ENCODE data around the gene RAB1B.

Gene RAB1B

DNA sequence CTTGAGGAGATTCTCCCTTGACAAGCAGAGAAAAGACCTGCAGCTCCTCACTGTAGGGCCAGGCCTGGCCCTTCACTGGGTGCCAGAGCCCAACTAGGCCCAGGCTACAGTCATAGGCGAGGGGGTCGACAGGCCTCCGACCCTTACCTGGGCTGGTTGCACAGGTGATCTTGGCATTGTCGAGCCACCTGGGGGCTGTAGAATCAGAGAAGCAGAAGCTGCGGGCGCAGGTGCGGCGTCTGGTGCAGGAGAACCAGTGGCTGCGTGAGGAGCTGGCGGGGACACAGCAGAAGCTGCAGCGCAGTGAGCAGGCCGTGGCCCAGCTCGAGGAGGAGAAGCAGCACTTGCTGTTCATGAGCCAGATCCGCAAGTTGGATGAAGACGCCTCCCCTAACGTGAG is 6.9 kb upstream of the RAB1B start:
- WGBS (ENCODE audit: insufficient coverage) = 98% methylated on average over 15 of the region's 16 CpGs
- H3K9me3 ChIP-seq (ENCODE audit: control extremely low read depth in 1 of 5, control insufficient read depth in 4 of 5, insufficient read depth in 2 of 5, low read depth in 1 of 5, low read length in 4 of 5) = no peaks in the 10 kb centered on the region
- peaks cover 0 to 21% (median 19%) of the 10 kb centered on the region in 4 experiments for H3K4me1 ChIP-seq (ENCODE audit: control extremely low read depth in 1 of 4, control insufficient read depth in 4 of 4, insufficient read depth in 4 of 4, low read length in 3 of 4)
- peaks cover 0 to 19% (median 6%) of the 10 kb centered on the region in 4 experiments for H3K36me3 ChIP-seq (ENCODE audit: control insufficient read depth in 4 of 4, insufficient read depth in 4 of 4, low read length in 3 of 4)
- H3K27me3 ChIP-seq (replicated peaks in 2 of 5; ENCODE audit: control insufficient read depth in 4 of 5, insufficient read depth in 5 of 5, low read length in 4 of 5) = peaks cover 0 to 5% (median 0%) of the 10 kb centered on the region in 5 experiments
- ChIA-PET POLR2A (no interaction called here), CTCF (interaction anchor here (0.6 kb wide), 1 partner anchor 93 kb away, joined by 3 read pairs; no protein-coding TSS in a partner anchor)
- no peak for DNase-seq
- no peak overlapping the region for H3K27ac ChIP-seq (ENCODE audit: insufficient read depth in 1 of 2, low read depth in 1 of 2, low read length in 2 of 2, poor library complexity in 1 of 2, severe bottlenecking in 2 of 2)
- H3K4me3 ChIP-seq (ENCODE audit: control insufficient read depth in 1 of 7, extremely low read depth in 1 of 7, insufficient read depth in 4 of 7, low read depth in 2 of 7, low read length in 6 of 7) = no peak overlapping the region

DNA sequence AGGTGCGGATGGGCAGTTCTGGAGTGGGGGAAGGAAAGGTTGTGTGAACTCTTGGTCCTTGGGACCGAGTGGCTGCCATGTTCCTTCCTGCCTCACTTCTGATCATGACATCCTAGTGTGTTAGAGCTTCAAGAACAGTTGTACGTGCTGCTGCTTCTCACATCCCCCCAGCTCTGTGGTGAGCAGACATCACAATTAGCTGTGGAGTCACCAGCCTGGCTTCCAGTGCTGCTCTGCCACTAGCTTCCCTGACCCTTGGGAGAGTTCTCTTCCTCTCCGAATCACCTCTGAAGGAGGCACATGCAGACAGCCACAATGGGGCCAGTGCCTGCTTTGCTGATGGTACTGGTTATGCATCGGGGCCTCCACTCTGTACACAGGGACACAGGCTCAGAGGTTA is 6.2 kb upstream of the RAB1B start:
- H3K4me1 ChIP-seq (ENCODE audit: control extremely low read depth in 1 of 4, control insufficient read depth in 4 of 4, insufficient read depth in 4 of 4, low read length in 3 of 4) = peaks cover 0 to 21% (median 18%) of the 10 kb centered on the region in 4 experiments
- H3K27ac ChIP-seq (ENCODE audit: insufficient read depth in 1 of 2, low read depth in 1 of 2, low read length in 2 of 2, poor library complexity in 1 of 2, severe bottlenecking in 2 of 2) = no peak overlapping the region
- no peaks in the 10 kb centered on the region for H3K27me3 ChIP-seq (replicated peaks in 2 of 5; ENCODE audit: control insufficient read depth in 4 of 5, insufficient read depth in 5 of 5, low read length in 4 of 5)
- H3K4me3 ChIP-seq (ENCODE audit: control insufficient read depth in 1 of 7, extremely low read depth in 1 of 7, insufficient read depth in 4 of 7, low read depth in 2 of 7, low read length in 6 of 7) = no peak overlapping the region
- CTCF ChIA-PET = no interaction called here
- POLR2A ChIA-PET = no interaction called here
- peaks cover 0 to 19% (median 6%) of the 10 kb centered on the region in 4 experiments for H3K36me3 ChIP-seq (ENCODE audit: control insufficient read depth in 4 of 4, insufficient read depth in 4 of 4, low read length in 3 of 4)
- 99% methylated on average over 5 of the region's 5 CpGs for WGBS (ENCODE audit: insufficient coverage)
- H3K9me3 ChIP-seq (ENCODE audit: control extremely low read depth in 1 of 5, control insufficient read depth in 4 of 5, insufficient read depth in 2 of 5, low read depth in 1 of 5, low read length in 4 of 5) = no peaks in the 10 kb centered on the region
- DNase-seq = no peak

DNA sequence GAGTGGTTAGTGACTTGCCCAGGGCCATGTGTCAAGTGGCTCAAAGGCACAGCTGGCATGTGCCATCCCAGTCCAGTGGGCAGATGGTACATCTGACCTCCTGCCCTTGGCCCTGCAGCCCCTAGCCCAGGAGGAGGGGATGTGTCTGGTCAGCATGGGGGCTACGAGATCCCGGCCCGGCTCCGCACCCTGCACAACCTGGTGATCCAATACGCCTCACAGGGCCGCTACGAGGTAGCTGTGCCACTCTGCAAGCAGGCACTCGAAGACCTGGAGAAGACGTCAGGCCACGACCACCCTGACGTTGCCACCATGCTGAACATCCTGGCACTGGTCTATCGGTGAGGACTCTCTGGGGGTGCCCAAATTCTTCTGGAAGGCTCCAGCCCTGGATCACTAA is 5.7 kb upstream of the RAB1B start:
- CTCF ChIA-PET = interaction anchor here (1.6 kb wide), 1 partner anchor 17 kb away, joined by 4 read pairs; no protein-coding TSS in a partner anchor
- H3K9me3 ChIP-seq (ENCODE audit: control extremely low read depth in 1 of 5, control insufficient read depth in 4 of 5, insufficient read depth in 2 of 5, low read depth in 1 of 5, low read length in 4 of 5) = no peaks in the 10 kb centered on the region
- peaks cover 0 to 19% (median 6%) of the 10 kb centered on the region in 4 experiments for H3K36me3 ChIP-seq (ENCODE audit: control insufficient read depth in 4 of 4, insufficient read depth in 4 of 4, low read length in 3 of 4)
- no peak for DNase-seq
- no peak overlapping the region for H3K27ac ChIP-seq (ENCODE audit: insufficient read depth in 1 of 2, low read depth in 1 of 2, low read length in 2 of 2, poor library complexity in 1 of 2, severe bottlenecking in 2 of 2)
- H3K4me3 ChIP-seq (ENCODE audit: control insufficient read depth in 1 of 7, extremely low read depth in 1 of 7, insufficient read depth in 4 of 7, low read depth in 2 of 7, low read length in 6 of 7) = no peak overlapping the region
- POLR2A ChIA-PET = no interaction called here
- no peaks in the 10 kb centered on the region for H3K27me3 ChIP-seq (replicated peaks in 2 of 5; ENCODE audit: control insufficient read depth in 4 of 5, insufficient read depth in 5 of 5, low read length in 4 of 5)
- 98% methylated on average over 12 of the region's 12 CpGs for WGBS (ENCODE audit: insufficient coverage)
- H3K4me1 ChIP-seq (ENCODE audit: control extremely low read depth in 1 of 4, control insufficient read depth in 4 of 4, insufficient read depth in 4 of 4, low read length in 3 of 4) = peaks cover 0 to 22% (median 17%) of the 10 kb centered on the region in 4 experiments

DNA sequence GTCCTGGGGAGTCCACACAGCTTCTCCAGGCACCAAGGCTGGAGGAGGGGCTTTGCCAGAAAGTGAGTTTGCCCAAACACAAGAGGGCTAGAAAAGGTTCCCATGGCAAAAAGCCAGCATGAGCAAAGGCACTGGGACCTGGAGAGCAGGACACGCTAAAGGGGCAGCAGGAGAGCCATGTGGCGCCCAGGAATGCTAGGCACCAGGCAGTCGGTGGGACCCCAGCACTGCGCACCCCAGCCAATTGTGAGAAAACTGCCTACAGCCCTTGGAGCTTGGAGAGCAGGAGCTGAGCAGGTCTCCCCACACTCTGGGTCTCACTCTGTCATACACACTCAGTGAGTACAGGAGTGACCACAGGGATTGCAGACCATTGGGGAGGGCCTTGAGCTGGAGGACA is 5.2 kb upstream of the RAB1B start:
- Histone ChIP-seq H3K4me3 (ENCODE audit: control insufficient read depth in 1 of 7, extremely low read depth in 1 of 7, insufficient read depth in 4 of 7, low read depth in 2 of 7, low read length in 6 of 7) (no peak overlapping the region), H3K36me3 (ENCODE audit: control insufficient read depth in 4 of 4, insufficient read depth in 4 of 4, low read length in 3 of 4) (peaks cover 0 to 19% (median 6%) of the 10 kb centered on the region in 4 experiments), H3K27me3 (replicated peaks in 2 of 5; ENCODE audit: control insufficient read depth in 4 of 5, insufficient read depth in 5 of 5, low read length in 4 of 5) (no peaks in the 10 kb centered on the region), H3K4me1 (ENCODE audit: control extremely low read depth in 1 of 4, control insufficient read depth in 4 of 4, insufficient read depth in 4 of 4, low read length in 3 of 4) (peaks cover 0 to 23% (median 18%) of the 10 kb centered on the region in 4 experiments), H3K27ac (ENCODE audit: insufficient read depth in 1 of 2, low read depth in 1 of 2, low read length in 2 of 2, poor library complexity in 1 of 2, severe bottlenecking in 2 of 2) (no peak overlapping the region), H3K9me3 (ENCODE audit: control extremely low read depth in 1 of 5, control insufficient read depth in 4 of 5, insufficient read depth in 2 of 5, low read depth in 1 of 5, low read length in 4 of 5) (no peaks in the 10 kb centered on the region)
- ChIA-PET CTCF (interaction anchor here (0.8 to 1.6 kb wide), 2 partner anchors 17 to 19 kb away, joined by 3 to 4 read pairs; no protein-coding TSS in a partner anchor), POLR2A (no interaction called here)
- 100% methylated on average over 3 of the region's 4 CpGs for WGBS (ENCODE audit: insufficient coverage)
- DNase-seq = no peak

DNA sequence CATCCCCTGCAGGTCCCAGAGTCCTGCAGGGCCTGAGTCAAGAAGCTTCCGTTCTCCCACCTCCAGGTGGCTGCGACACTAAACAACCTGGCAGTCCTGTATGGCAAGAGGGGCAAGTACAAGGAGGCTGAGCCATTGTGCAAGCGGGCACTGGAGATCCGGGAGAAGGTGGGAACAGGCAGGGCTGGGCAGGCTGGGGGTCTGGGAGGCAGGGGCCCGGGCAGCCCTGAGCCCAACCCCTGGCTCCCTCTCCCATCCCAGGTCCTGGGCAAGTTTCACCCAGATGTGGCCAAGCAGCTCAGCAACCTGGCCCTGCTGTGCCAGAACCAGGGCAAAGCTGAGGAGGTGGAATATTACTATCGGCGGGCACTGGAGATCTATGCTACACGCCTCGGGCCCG is 4.7 kb upstream of the RAB1B start:
- H3K36me3 ChIP-seq (ENCODE audit: control insufficient read depth in 4 of 4, insufficient read depth in 4 of 4, low read length in 3 of 4) = peaks cover 0 to 19% (median 6%) of the 10 kb centered on the region in 4 experiments

DNA sequence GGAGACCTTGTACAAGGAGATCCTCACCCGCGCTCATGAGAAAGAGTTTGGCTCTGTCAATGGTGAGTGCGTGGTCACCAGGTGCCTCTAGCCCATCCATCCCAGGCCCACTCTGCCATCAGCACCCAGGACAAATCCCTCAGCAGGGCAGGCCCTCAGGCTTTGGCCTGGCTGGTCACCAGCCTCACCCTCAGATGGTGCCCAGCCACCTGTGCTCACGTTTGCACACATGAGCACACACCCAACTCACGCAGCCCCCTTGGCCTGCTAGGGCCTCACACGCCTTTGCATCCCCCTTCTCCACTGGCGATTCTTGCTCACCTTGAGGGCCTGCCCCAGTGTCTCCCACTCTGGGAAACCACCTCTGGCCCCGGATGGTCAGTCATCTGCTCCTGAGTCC is 4.1 kb upstream of the RAB1B start:
- Histone ChIP-seq H3K4me1 (ENCODE audit: control extremely low read depth in 1 of 4, control insufficient read depth in 4 of 4, insufficient read depth in 4 of 4, low read length in 3 of 4) (peaks cover 3 to 22% (median 19%) of the 10 kb centered on the region in 4 experiments), H3K4me3 (ENCODE audit: control insufficient read depth in 1 of 7, extremely low read depth in 1 of 7, insufficient read depth in 4 of 7, low read depth in 2 of 7, low read length in 6 of 7) (no peak overlapping the region), H3K9me3 (ENCODE audit: control extremely low read depth in 1 of 5, control insufficient read depth in 4 of 5, insufficient read depth in 2 of 5, low read depth in 1 of 5, low read length in 4 of 5) (no peaks in the 10 kb centered on the region), H3K36me3 (ENCODE audit: control insufficient read depth in 4 of 4, insufficient read depth in 4 of 4, low read length in 3 of 4) (peaks cover 0 to 19% (median 6%) of the 10 kb centered on the region in 4 experiments), H3K27ac (ENCODE audit: insufficient read depth in 1 of 2, low read depth in 1 of 2, low read length in 2 of 2, poor library complexity in 1 of 2, severe bottlenecking in 2 of 2) (no peak overlapping the region), H3K27me3 (replicated peaks in 2 of 5; ENCODE audit: control insufficient read depth in 4 of 5, insufficient read depth in 5 of 5, low read length in 4 of 5) (no peaks in the 10 kb centered on the region)
- ChIA-PET POLR2A (no interaction called here), CTCF (interaction anchor here (1.1 to 1.8 kb wide), 2 partner anchors 9 to 57 kb away, joined by 3 to 8 read pairs; no protein-coding TSS in a partner anchor)
- no peak for DNase-seq
- WGBS (ENCODE audit: insufficient coverage) = 100% methylated on average over 7 of the region's 8 CpGs

More for the DNA sequence above, 4.7 kb upstream of the RAB1B start:
- no peaks in the 10 kb centered on the region for H3K27me3 ChIP-seq (replicated peaks in 2 of 5; ENCODE audit: control insufficient read depth in 4 of 5, insufficient read depth in 5 of 5, low read length in 4 of 5)
- peaks cover 0 to 19% (median 13%) of the 10 kb centered on the region in 4 experiments for H3K4me1 ChIP-seq (ENCODE audit: control extremely low read depth in 1 of 4, control insufficient read depth in 4 of 4, insufficient read depth in 4 of 4, low read length in 3 of 4)
- DNase-seq = no peak
- no peaks in the 10 kb centered on the region for H3K9me3 ChIP-seq (ENCODE audit: control extremely low read depth in 1 of 5, control insufficient read depth in 4 of 5, insufficient read depth in 2 of 5, low read depth in 1 of 5, low read length in 4 of 5)
- no peak overlapping the region for H3K4me3 ChIP-seq (ENCODE audit: control insufficient read depth in 1 of 7, extremely low read depth in 1 of 7, insufficient read depth in 4 of 7, low read depth in 2 of 7, low read length in 6 of 7)
- CTCF ChIA-PET = interaction anchor here (0.8 to 1.6 kb wide), 2 partner anchors 18 to 20 kb away, joined by 3 to 4 read pairs; no protein-coding TSS in a partner anchor
- POLR2A ChIA-PET = no interaction called here
- H3K27ac ChIP-seq (ENCODE audit: insufficient read depth in 1 of 2, low read depth in 1 of 2, low read length in 2 of 2, poor library complexity in 1 of 2, severe bottlenecking in 2 of 2) = no peak overlapping the region
- WGBS (ENCODE audit: insufficient coverage) = 97% methylated on average over 10 of the region's 10 CpGs

DNA sequence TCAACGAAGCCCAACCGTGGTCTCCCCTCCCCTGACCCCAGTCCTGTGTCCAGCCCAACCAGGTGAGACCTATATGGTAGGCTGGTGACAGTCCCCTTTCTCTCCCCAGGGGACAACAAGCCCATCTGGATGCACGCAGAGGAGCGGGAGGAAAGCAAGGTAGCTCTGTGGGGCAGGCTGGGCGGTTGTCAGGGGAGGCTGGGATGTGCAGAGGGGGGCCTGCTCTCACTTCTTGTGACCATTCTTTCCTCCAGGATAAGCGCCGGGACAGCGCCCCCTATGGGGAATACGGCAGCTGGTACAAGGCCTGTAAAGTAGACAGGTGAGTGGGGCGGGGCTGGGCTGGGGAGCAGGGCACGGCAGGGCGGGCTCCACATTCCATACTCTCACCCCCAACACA is 3.5 kb upstream of the RAB1B start:
- POLR2A ChIA-PET = no interaction called here
- H3K27me3 ChIP-seq (replicated peaks in 2 of 5; ENCODE audit: control insufficient read depth in 4 of 5, insufficient read depth in 5 of 5, low read length in 4 of 5) = no peaks in the 10 kb centered on the region
- H3K4me3 ChIP-seq (ENCODE audit: control insufficient read depth in 1 of 7, extremely low read depth in 1 of 7, insufficient read depth in 4 of 7, low read depth in 2 of 7, low read length in 6 of 7) = no peak overlapping the region
- WGBS (ENCODE audit: insufficient coverage) = 98% methylated on average over 7 of the region's 12 CpGs
- H3K27ac ChIP-seq (ENCODE audit: insufficient read depth in 1 of 2, low read depth in 1 of 2, low read length in 2 of 2, poor library complexity in 1 of 2, severe bottlenecking in 2 of 2) = no peak overlapping the region
- H3K9me3 ChIP-seq (ENCODE audit: control extremely low read depth in 1 of 5, control insufficient read depth in 4 of 5, insufficient read depth in 2 of 5, low read depth in 1 of 5, low read length in 4 of 5) = no peaks in the 10 kb centered on the region
- peaks cover 0 to 19% (median 6%) of the 10 kb centered on the region in 4 experiments for H3K36me3 ChIP-seq (ENCODE audit: control insufficient read depth in 4 of 4, insufficient read depth in 4 of 4, low read length in 3 of 4)
- CTCF ChIA-PET = interaction anchor here (1.1 to 1.8 kb wide), 2 partner anchors 9 to 57 kb away, joined by 3 to 8 read pairs; no protein-coding TSS in a partner anchor
- peak in 1 of 3 donors; percentile 23 for DNase-seq
- peaks cover 5 to 28% (median 24%) of the 10 kb centered on the region in 4 experiments for H3K4me1 ChIP-seq (ENCODE audit: control extremely low read depth in 1 of 4, control insufficient read depth in 4 of 4, insufficient read depth in 4 of 4, low read length in 3 of 4)
